Left ventricle myocardium inferior (tissue), 1 donor: ENCODE measurements around the gene EFEMP2. TPM values are rescaled to one million over a fixed set of nuclear protein-coding genes. Genes with fewer than 3 reads are reported as not detected.
A peak's percentile ranks its signal among the peaks of the same experiment; 100 is the strongest.

Experiments
- DNase-seq: peaks from one replicate; pipeline ENCODE4 v3.0.0-alpha.2; 2020
- H3K27ac ChIP-seq: fragments of 200-600 bp; replicated peaks from 2 replicates; pipeline ENCODE4 v1.8.0; 2021
- H3K27me3 ChIP-seq: fragments of 200-600 bp; 2 replicates; pipeline ENCODE4 v1.8.0; 2021; ENCODE audit warnings: low read depth
- H3K36me3 ChIP-seq: fragments of 200-600 bp; 2 replicates; pipeline ENCODE4 v1.8.0; 2021
- H3K4me1 ChIP-seq: fragments of 200-600 bp; 2 replicates; pipeline ENCODE4 v1.8.0; 2021
- H3K4me3 ChIP-seq: fragments of 200-600 bp; 2 replicates; pipeline ENCODE4 v1.8.0; 2021; ENCODE audit warnings: mild to moderate bottlenecking, moderate library complexity
- H3K9me3 ChIP-seq: fragments of 200-600 bp; replicated peaks from 2 replicates; pipeline ENCODE4 v1.8.0; 2021
- CTCF ChIP-seq: fragments of 200-600 bp; IDR thresholded peaks from 2 replicates; pipeline ENCODE4 v1.8.0; 2021; ENCODE audit warnings: antibody characterized with exemption, mild to moderate bottlenecking, borderline replicate concordance
- intact Hi-C: fragments of 100-400 bp; cut with micrococcal nuclease; formaldehyde crosslinking; loops from one replicate; pipeline ENCODE4 v1.11.0; 2022
- total RNA-seq: library from RNA; stranded (reverse); fragmentation: NEBNext Ultra II Directional; extraction: Animal tissue kit (Norgen Biotek cat#: 25700); gene quantifications from one replicate; pipeline ENCODE4 v1.2.1, GENCODE V29; 2021
- donor health status: DM: no; HTN: yes; CAD: no; lungs with severe emphysema.

EFEMP2 gene
- total RNA-seq, 1 donor from 2014 or later, result 85.1 TPM

DNA sequence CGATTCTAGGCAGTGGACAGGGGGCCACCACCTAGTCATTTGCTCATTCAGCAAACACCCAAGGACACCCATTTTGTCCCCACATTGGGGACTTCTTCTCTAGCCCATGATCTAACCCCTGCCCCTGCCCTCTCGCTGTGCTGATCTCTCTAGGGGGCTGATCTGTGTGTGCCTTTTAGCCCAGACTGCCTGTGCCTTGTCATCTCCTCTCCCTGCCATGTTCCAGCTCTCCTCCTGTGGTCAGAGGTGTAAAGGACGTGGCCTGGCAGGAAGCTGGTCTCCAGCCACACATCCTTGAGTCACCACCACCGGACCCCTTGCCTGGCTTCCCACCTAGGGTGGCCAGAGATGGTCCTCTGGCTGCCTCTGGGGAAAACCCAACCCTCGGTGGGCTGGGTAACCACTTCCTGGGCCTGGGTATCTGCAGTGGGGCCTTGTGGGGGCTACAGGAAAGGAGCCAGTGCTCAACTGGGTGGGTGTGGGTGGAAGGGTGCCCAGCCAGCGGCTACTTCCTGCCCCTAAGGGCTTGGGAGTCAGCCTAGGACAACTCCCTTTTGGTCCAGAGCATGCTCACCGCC lies 8.3 kb upstream of the EFEMP2 start:
- H3K27me3 ChIP-seq, result no peaks in the 10 kb centered on the region
- H3K36me3 ChIP-seq, result peaks cover 33% of the 10 kb centered on the region
- no peaks in the 10 kb centered on the region for H3K9me3 ChIP-seq
- H3K27ac ChIP-seq, result no peak overlapping the region
- no peak for TF ChIP-seq CTCF
- H3K4me3 ChIP-seq, result no peak overlapping the region
- no peak for DNase-seq
- peaks cover 14% of the 10 kb centered on the region for H3K4me1 ChIP-seq
- intact Hi-C loops, result loop anchor here (10.0 kb wide), 1 partner anchor 114 kb away; no protein-coding TSS in a partner anchor

GRCh38 chr11:65880027-65880426 lies 7.4 kb upstream of the EFEMP2 start:
- H3K27ac ChIP-seq, result no peak overlapping the region
- no peak for DNase-seq
- peaks cover 10% of the 10 kb centered on the region for H3K4me1 ChIP-seq
- H3K36me3 ChIP-seq, result peaks cover 25% of the 10 kb centered on the region
- intact Hi-C loops, result loop anchor here (10.0 kb wide), 1 partner anchor 115 kb away; no protein-coding TSS in a partner anchor
- no peak overlapping the region for H3K4me3 ChIP-seq
- no peak for TF ChIP-seq CTCF
- H3K27me3 ChIP-seq, result no peaks in the 10 kb centered on the region
- H3K9me3 ChIP-seq, result no peaks in the 10 kb centered on the region

- Histone ChIP-seq H3K9me3 (no peaks in the 10 kb centered on the region), H3K4me3 (no peak within 1 kb of the TSS), H3K27ac (no peak within 1 kb of the TSS), H3K4me1 (peaks cover 6% of the 10 kb centered on the region), H3K36me3 (peaks cover 25% of the 10 kb centered on the region), H3K27me3 (no peaks in the 10 kb centered on the region)
- no peak for DNase-seq
- intact Hi-C loops, result loop anchor here (10.0 kb wide), 1 partner anchor 115 kb away; no protein-coding TSS in a partner anchor
- TF ChIP-seq CTCF, result no peak
Measured at GRCh38 chr11:65879617-65880016, 7.0 kb upstream of the EFEMP2 start, which contains the start of gene CTSW. TSS of gene CTSW (plus strand) at chr11:65879837. CDS start at chr11:65879855, 18 bp downstream.

GRCh38 chr11:65873318-65874156 lies 937 bp upstream of the EFEMP2 start:
- Histone ChIP-seq H3K9me3 (no peaks in the 10 kb centered on the region), H3K27ac (peak overlapping the region; percentile 98), H3K27me3 (no peaks in the 10 kb centered on the region), H3K4me3 (peak overlapping the region; percentile 76), H3K36me3 (peaks cover 9% of the 10 kb centered on the region), H3K4me1 (peaks cover 44% of the 10 kb centered on the region)
- no peak for TF ChIP-seq CTCF
- DNase-seq, result peak; percentile 96
- intact Hi-C loops, result no loop called here

- Histone ChIP-seq H3K27ac (peak overlapping the region; percentile 98), H3K4me3 (peak overlapping the region; percentile 76), H3K36me3 (peaks cover 24% of the 10 kb centered on the region), H3K9me3 (no peaks in the 10 kb centered on the region), H3K4me1 (peaks cover 54% of the 10 kb centered on the region), H3K27me3 (no peaks in the 10 kb centered on the region)
- DNase-seq, result peak; percentile 48
- TF ChIP-seq CTCF, result peak; percentile 34
- intact Hi-C loops, result no loop called here
Measured at GRCh38 chr11:65871811-65872548, 620 bp downstream of the EFEMP2 start.
